GM19240 (cell line): Measurements from ENCODE around the gene ZFP82.

Experiments
- DNase-seq: peaks from one replicate; pipeline ENCODE4 v3.0.0; 2011; ENCODE audit warnings: low spot score; ENCODE audit not compliant: insufficient read length

The ZFP82 gene

GRCh38 chr19:36373638-36374156, 44.7 kb downstream of the ZFP82 start:
- DNase-seq: no peak

GRCh38 chr19:36371886-36372285, 46.6 kb downstream of the ZFP82 start:
- DNase-seq: no peak

DNA sequence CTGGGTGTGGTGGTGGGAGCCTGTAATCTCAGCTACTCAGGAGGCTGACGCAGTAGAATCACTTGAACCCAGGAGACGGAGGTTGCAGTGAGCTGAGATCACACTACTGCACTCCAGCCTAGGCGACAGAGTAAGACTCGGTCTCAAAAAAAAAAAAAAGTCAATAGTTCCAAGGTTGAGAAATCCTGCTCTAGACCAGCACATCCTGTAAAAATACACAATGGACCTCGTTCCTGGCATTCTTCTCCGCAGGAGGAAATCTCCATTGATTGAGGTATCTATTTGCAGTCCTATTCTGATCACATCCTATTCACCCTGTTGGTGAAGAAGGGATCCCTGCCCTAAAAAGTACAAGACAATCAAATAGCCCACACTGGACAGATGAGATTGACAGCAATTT, 54.6 kb downstream of the ZFP82 start:
- no peak for DNase-seq
